ENCODE results near the gene ATP1B4. TPM values are rescaled to one million over a fixed set of nuclear protein-coding genes. Genes with fewer than 3 reads are reported as not detected.
"Not testable (repeated sequence)": the region's sequence is repeated elsewhere in the genome, so short reads cannot be mapped to it uniquely, and the experiment has no call there.

The ATP1B4 gene
- polyA plus RNA-seq (ENCODE audit: insufficient read length in 10 of 10), result 100 to 1,000 TPM; 155 to 376 (median 258) TPM
- long read RNA-seq, donor 1, full-length matches to known transcripts, result 40 of 53 reads
- long read RNA-seq, donor 1, partial matches to known transcripts, result 13 of 53 reads
- long read RNA-seq, donor 1, other reads (novel, unspliced or antisense), result 0 of 53 reads
- long read RNA-seq, donor 2, transcript ATP1B4-201 (8 exons, 3,868 nt), result major isoform, 21 of 55 reads
- long read RNA-seq, donor 2, transcript ATP1B4-202 (8 exons, 3,856 nt), result minor isoform, 17 of 55 reads
- long read RNA-seq, donor 2, partial matches to known transcripts, result 17 of 55 reads
- long read RNA-seq, donor 2, other reads (novel, unspliced or antisense), result 0 of 55 reads
- long read RNA-seq, donor 3, result 0 reads
- long read RNA-seq, donor 4, transcript ATP1B4-201 (8 exons, 3,868 nt), result major isoform, 14 of 35 reads
- long read RNA-seq, donor 4, transcript ATP1B4-202 (8 exons, 3,856 nt), result minor isoform, 11 of 35 reads
- long read RNA-seq, donor 4, partial matches to known transcripts, result 10 of 35 reads
- long read RNA-seq, donor 4, other reads (novel, unspliced or antisense), result 0 of 35 reads
- long read RNA-seq, donor 5, transcript ATP1B4-202 (8 exons, 3,856 nt), result minor isoform, 10 of 52 reads
- long read RNA-seq, donor 5, transcript ATP1B4-201 (8 exons, 3,868 nt), result major isoform, 19 of 52 reads
- long read RNA-seq, donor 5, partial matches to known transcripts, result 23 of 52 reads
- long read RNA-seq, donor 5, other reads (novel, unspliced or antisense), result 0 of 52 reads
- long read RNA-seq, donor 6, transcript ATP1B4-202 (8 exons, 3,856 nt), result major isoform, 24 of 54 reads
- long read RNA-seq, donor 6, transcript ATP1B4-201 (8 exons, 3,868 nt), result minor isoform, 23 of 54 reads
- long read RNA-seq, donor 6, partial matches to known transcripts, result 7 of 54 reads
- long read RNA-seq, donor 6, other reads (novel, unspliced or antisense), result 0 of 54 reads
- long read RNA-seq, donor 7, transcript ATP1B4-201 (8 exons, 3,868 nt), result major isoform, 6 of 20 reads
- long read RNA-seq, donor 7, transcript ATP1B4-202 (8 exons, 3,856 nt), result major isoform, 6 of 20 reads
- long read RNA-seq, donor 7, partial matches to known transcripts, result 8 of 20 reads
- long read RNA-seq, donor 7, other reads (novel, unspliced or antisense), result 0 of 20 reads
- long read RNA-seq, donor 8, transcript ATP1B4-202 (8 exons, 3,856 nt), result major isoform, 9 of 13 reads
- long read RNA-seq, donor 8, partial matches to known transcripts, result 0 of 13 reads
- long read RNA-seq, donor 8, other reads (novel, unspliced or antisense), result 0 of 13 reads
- long read RNA-seq, donor 9, partial matches to known transcripts, result 0 of 5 reads
- long read RNA-seq, donor 9, other reads (novel, unspliced or antisense), result 0 of 5 reads

DNA sequence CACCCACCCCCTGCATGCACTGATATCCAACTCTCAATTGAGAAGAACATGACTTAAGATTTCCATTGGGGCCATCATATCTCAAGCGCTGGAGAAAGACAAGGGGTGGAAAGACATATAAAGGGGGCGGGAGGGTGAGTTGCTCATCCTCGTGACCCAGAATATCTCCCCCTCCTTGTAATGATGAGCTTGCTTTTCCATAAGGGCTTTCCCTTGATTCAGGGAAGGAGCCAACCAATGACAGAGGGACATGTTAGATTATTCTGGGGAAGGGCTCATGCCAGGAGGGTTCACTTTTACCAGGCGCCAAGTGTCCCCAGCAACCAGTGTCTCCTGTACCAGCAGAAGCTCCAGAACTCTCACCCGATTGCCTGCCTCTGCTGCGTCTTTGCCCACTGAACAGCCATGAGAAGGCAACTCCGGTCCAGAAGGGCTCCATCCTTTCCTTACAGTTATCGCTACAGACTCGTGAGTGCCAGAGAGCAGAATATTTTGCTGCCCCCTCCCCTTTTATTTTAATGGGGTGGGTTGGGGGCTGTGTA lies at the start of gene ATP1B4:
Gene ATP1B4, plus strand, starts transcription at position 326 of the 542 bp plus-strand sequence. Its CDS starts 80 bp downstream, at position 406.
- peak in 1 of 3 donors; percentile 43 for DNase-seq

DNA sequence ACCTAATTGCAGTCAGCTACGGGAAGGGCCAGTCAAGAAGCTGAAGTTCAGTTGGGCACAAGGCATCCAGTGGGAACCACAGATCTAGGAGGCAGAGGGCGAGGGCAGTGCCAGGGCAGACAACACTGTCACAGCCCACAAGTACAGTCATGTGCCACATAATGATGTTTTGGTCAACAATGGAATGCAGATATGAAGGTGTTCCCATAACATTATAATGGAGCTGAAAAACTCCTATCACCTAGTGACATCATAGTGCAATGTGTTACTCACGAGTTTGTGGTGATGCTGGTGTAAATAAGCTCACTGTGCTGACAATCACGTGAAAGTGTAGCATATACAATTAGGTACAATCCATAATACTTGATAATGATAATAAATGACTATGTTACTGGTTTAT lies 46.1 kb upstream of the ATP1B4 start:
- DNase-seq, result no peak

GRCh38 chrX:120316587-120317283 lies 45.2 kb upstream of the ATP1B4 start:
- DNase-seq, result no peak

DNA sequence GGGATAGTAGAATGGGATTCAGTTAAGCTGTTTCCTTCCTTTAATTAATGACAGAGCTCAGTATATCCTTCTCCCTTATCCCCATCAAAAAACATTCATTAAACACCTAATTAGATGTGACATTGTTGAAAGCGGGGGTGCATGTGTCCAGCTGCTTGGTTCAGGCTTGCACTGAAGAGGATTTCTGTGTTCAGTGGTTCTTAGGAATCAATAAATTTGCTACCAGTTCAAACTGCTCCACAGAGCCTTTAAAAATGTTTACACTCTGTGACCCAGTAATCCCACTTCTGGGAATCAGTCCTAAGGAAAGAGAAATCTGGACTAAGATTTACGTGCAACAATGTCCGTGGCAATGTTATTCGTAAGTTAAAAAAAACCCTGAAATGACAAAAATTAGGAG lies 43.5 kb upstream of the ATP1B4 start:
- no peak for DNase-seq

DNA sequence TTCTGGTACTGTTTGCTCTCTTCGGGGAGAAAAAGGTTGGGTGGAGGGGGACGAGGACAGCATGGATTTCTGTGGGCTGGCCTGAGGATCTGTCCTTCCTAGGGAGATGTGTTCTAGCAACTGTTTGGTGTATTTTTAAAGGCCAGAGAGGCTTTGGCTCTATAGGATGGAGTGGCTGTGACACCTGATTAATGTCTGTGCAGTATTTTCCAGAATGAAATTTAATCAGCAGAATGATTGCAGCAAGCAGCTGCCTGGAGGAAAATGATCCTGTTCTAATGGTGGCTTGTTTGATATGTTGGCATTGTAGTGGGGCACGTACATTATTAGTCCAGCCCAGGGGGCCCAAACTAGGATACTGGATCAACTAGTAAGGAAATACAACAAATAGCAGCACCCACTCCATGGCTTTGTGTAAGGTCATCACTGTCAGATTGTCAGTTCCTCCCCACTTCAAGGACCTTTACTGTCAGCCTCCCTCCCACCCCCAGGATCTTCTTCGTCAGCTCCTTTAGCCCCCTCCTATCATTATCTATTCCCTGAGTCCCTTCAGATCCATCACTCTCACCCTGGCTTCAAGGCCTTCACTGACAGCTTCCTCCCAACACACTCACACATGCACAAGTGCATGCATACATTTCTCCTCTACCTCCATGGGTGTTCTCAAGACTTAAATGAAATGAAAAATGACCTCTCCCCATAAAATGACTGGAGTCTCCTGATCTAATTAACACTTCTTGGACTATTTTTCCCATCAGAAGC lies 40.2 kb upstream of the ATP1B4 start:
- no peak for DNase-seq

DNA sequence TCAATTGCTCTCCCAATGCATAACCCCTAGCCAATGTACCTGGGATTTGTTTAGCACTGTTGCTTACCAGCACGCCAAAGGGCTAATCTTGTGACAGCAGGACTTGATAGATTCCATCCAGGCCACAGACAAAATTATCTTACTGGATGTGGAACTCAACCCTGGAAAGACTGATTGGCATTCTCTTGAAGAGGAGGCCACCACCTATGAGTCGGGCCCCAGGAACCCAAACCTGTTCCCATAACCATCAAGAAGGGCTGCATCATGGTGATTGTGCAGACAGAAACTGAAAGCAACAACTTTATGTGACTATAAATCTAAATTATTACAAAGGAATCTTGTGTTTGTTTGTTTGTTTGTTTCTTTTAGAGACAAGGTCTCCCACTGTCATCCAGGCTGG lies 30.8 kb upstream of the ATP1B4 start:
- DNase-seq, result no peak

DNA sequence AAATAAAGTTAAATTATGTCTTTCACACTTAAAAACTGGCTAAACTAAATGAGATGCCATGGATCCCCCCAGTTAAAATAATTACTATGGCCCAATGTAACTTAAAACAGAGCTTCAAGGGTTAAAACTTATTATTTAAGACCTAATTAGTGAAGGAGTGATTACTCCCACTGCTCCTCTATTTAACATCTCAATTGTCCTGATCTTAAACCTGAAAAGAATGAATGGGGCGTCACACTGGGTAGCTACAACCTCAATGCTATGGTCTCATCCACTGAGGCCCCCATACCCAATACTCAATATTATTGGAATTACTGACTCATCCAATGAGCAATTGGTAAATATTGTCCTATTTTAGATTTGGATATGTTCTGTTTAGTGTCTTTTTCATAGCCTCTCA lies 29.5 kb upstream of the ATP1B4 start:
- no peak for DNase-seq

DNA sequence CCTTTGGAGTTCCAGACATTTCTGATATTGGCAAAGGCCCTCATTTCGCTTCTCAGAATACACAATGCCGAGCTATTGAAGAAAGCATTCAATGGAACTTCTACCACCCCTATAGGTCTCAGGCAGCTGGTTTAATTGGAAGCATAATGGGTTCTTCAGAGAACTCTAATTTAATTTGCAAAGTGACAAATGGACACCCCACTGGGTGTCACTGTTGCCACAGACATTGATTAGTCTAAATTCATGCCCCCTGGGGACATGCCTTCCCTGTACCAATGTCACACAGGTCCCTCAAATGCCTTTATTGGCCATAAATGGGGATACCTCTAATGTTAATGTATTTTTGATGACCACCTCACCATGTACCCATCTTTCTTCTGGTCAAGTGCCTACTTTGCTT lies 27.7 kb upstream of the ATP1B4 start:
- no peak for DNase-seq

GRCh38 chrX:120334603-120335002 lies 27.3 kb upstream of the ATP1B4 start:
- DNase-seq, result no peak

GRCh38 chrX:120335289-120335688 lies 26.6 kb upstream of the ATP1B4 start:
- no peak for DNase-seq

DNA sequence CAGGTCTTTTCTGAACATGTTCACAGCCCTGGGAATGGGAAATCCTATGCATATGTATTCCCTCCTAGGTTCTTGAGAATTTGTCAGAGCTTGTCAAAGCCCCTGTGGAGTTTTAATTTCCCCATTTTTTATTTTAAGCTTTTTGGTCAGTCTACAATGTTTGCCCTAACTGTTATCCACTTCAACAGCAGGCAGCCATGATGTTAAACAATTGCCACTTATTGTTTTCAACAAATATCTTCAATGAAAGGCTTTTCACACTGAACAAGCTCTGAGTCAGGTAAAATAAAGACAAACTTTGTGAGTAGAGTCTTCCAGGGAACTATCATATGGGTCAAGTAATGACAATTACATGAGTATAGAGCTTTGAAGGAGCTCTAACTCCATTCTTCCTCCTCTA lies 25.0 kb upstream of the ATP1B4 start:
- no peak for DNase-seq

- not testable (repeated sequence) for DNase-seq
Observed at GRCh38 chrX:120344566-120344965, 17.3 kb upstream of the ATP1B4 start.

- DNase-seq, result no peak
Observed at GRCh38 chrX:120350450-120351138, 11.3 kb upstream of the ATP1B4 start.

DNA sequence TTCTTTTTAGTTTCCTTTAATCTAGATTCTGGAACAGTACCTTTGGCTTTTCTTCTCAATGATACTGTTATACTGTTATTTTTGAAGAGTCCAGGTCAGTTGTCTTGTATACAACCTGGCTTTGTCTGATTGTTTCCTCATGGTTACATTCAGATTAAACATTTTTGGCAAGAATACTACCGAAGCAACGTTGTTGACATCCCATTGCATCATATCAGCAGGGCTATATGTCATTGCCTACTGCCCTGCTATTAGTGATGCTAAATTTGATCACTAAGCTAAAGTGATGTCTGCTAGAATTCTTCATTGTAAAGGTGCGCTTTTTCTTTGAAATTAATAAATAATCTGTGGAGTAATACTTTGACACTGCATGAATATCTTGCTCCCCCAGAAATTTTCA lies 5.8 kb upstream of the ATP1B4 start:
- no peak for DNase-seq

DNA sequence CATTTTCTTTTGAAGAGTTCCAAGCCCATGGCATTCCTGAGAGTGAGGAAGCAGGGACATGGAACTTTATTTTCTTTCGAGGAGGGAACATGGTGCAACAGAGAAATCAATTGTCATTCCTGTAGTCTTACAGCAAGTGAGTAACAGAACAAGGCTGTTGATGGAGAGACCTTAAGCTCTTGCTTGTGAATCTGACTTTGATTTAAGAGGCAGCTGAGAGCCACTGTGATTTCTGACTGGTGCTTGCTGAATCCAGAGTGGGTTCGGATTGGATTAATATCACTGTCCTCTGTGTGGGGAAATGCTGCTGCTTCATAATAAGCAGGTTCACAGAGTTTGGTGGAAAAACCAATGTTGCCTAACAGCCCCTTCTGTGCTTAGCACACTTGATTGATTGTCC lies 4.7 kb upstream of the ATP1B4 start:
- no peak for DNase-seq

DNA sequence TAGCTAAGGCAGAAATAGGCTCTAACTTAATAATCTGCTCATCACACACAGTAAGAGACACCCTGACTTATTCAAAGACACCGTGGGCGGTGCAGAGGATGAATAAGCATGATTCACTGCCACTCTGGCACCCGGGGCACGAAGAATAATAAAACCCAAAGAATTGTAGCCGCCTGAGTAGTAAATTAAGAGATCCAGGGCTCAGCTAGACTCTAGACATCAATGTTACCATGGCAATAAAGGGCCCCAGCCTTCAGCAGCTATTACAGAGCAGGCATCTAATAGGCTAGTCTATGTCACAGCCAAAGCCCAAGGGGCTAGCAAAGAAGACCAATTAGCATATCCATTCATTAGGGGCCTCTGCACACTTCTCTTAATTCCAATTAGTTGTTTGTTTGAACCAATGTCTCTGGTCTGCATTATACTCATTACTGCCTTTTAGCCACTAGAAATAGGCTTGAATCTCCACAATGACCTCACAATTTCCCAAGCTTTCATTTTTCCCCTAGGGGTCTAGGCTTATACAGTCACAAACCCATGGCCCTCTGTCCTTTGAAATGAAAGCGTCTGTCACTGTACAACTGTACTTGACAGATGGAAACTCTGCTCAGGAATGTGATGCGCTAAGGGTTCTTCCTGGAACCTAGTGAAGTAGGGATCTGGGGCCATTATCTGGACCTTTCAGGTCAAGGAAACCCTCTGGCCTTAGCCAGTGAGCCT lies 3.0 kb upstream of the ATP1B4 start:
- no peak for DNase-seq

DNA sequence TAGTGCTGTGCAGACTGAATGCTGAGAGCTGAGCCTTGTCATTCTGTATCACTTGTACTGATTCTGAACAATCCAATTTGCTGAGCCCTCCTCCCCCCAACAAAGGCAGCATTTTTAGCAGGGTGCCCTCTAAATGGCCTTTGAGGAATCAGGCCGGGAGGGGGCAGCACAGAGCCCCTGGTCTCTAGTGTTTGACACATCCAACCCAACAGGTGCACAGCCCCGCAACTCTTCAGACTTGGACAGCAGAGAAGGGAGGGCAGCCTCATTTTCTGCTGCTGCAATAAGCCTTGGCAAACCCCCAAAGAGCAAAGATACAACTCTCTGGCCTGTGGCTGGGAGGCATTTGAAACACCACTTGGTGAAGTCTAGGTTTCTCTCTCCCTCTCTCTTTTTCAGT lies 3.4 kb downstream of the ATP1B4 start:
- peak; percentile 45 to 52 (median 52) for DNase-seq

DNA sequence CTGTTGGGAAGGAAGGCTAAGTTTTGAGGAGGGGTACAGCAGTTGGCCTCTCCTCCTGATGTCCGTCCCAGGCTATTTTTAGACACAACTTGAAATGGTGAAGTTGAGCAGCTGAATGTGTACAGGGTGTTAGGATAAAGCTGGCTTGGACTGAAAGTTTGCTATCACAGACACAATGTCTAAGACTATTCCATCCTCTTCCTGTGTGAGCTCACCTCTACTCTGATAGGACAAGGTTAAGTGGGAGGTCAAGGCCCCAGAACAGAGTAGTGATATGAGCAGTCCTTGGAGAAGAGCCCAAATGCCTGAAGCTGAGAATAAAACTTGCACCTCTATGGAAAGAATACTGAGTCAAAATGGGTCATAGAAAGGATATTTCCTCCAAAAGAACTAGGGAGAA lies 4.1 kb downstream of the ATP1B4 start:
- DNase-seq, result no peak

- no peak for DNase-seq
Observed at GRCh38 chrX:120366794-120367193, 4.9 kb downstream of the ATP1B4 start.
